GM19372 (cell line): ENCODE data around the gene GNG12.
"Not testable (repeated sequence)": the region's sequence is repeated elsewhere in the genome, so short reads cannot be mapped to it uniquely, and the experiment has no call there.

Experiments used
- ATAC-seq: cut with Tn5 transposase; IDR thresholded peaks from one replicate; pipeline ENCODE4 v1.9.1; 2021; ENCODE audit warnings: mild to moderate bottlenecking, low read depth, moderate library complexity; ENCODE audit not compliant: unreplicated experiment

The GNG12 gene

GRCh38 chr1:67666636-67667035 lies 166.6 kb downstream of the GNG12 start:
- no peak for ATAC-seq

- ATAC-seq: not testable (repeated sequence)
These were observed 168.0 kb downstream of the GNG12 start for GRCh38 chr1:67665307-67665706.

GRCh38 chr1:67664048-67664447 lies 169.2 kb downstream of the GNG12 start:
- ATAC-seq: no peak

- ATAC-seq: no peak
These were observed 170.4 kb downstream of the GNG12 start for GRCh38 chr1:67662884-67663283.

GRCh38 chr1:67659229-67659628 lies 174.0 kb downstream of the GNG12 start:
- ATAC-seq: no peak

- ATAC-seq: not testable (repeated sequence)
These were observed 176.1 kb downstream of the GNG12 start for GRCh38 chr1:67657152-67657551.

GRCh38 chr1:67655581-67655980 lies 177.7 kb downstream of the GNG12 start:
- ATAC-seq: no peak

- no peak for ATAC-seq
These were observed 180.0 kb downstream of the GNG12 start for GRCh38 chr1:67653304-67653703.

GRCh38 chr1:67652800-67653199 lies 180.5 kb downstream of the GNG12 start:
- no peak for ATAC-seq
